ENCODE data around the gene UBTD2.

UBTD2 gene

DNA sequence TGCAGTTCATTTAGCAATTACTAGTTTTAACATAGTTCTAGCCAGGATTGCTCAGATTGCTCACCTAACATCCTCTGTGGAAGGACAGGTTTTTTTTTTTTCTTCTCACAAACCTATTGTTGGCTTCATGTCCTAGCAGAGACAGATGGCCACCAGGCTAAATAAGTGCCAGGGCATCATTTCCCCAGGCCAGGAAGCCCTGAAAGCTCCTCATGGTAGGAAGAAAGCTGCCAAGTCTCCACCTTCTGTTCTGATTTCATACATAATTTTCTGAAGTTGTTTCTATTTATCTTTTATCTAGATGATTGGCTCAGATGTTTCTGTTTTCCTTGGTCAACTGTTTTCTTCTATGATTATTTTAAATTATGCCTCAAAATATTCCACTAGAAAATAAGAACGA lies 58.6 kb downstream of the UBTD2 start:
- TF ChIP-seq, protein P1, sequence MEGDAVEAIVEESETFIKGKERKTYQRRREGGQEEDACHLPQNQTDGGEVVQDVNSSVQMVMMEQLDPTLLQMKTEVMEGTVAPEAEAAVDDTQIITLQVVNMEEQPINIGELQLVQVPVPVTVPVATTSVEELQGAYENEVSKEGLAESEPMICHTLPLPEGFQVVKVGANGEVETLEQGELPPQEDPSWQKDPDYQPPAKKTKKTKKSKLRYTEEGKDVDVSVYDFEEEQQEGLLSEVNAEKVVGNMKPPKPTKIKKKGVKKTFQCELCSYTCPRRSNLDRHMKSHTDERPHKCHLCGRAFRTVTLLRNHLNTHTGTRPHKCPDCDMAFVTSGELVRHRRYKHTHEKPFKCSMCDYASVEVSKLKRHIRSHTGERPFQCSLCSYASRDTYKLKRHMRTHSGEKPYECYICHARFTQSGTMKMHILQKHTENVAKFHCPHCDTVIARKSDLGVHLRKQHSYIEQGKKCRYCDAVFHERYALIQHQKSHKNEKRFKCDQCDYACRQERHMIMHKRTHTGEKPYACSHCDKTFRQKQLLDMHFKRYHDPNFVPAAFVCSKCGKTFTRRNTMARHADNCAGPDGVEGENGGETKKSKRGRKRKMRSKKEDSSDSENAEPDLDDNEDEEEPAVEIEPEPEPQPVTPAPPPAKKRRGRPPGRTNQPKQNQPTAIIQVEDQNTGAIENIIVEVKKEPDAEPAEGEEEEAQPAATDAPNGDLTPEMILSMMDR (IDR thresholded peaks at IDR 0.05): no peak

DNA sequence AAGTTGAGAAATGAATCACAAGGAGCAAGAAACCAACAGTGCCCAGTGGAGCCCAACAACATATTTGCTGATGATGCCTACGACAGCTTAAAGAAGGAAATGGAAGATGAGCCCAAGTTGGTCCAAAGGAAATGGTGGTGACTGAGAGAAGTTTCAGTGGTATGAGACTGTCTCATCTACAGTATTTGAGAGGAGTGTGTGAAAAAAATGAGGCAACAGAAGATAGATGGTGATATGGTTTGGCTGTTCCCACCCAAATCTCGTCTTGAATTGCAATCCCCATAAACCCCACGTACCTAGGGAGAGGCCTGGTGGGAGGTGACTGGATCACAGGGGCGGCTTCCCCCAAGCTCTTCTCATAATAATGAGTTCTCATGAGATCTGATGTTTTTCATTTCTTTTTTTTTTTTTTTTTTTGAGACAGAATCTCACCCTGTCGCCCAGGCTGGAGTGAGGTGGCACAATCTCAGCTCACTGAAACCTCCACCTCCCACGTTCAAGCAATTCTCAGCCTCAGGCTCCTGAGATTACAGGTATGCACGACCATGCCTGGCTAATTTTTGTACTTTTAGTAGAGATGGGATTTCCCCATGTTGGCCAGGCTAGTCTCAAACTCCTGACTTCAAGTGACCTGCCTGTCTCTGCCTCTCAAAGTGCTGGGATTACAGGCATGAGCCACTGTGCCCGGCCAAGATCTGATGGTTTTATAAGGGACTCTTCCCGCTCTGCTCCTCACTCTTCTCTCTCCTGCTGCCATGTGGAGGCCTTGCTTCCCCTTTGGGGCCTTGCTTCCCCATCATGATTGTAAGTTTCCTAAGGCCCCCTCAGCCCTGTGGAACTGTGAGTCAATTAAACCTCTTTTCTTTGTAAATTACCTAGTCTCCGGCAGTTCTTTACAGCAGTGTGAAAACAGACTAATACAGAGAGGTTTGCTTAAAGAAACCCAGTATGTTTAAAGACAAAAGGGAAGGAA lies 59.4 kb downstream of the UBTD2 start:
- no peaks in the 10 kb centered on the region for H3K4me1 ChIP-seq (ENCODE audit: control insufficient read depth in 1 of 2, insufficient read depth in 1 of 2, low read depth in 1 of 2, low read length in 1 of 2)

More for the DNA sequence above, 58.6 kb downstream of the UBTD2 start:
- Histone ChIP-seq H3K27ac (no peak overlapping the region), H3K4me1 (ENCODE audit: control insufficient read depth in 1 of 2, insufficient read depth in 1 of 2, low read depth in 1 of 2, low read length in 1 of 2) (no peaks in the 10 kb centered on the region), H3K4me3 (ENCODE audit: low read depth in 1 of 2, low read length in 1 of 2) (no peak overlapping the region), H3K36me3 (no peaks in the 10 kb centered on the region), H3K27me3 (no peaks in the 10 kb centered on the region), H3K9me3 (no peaks in the 10 kb centered on the region)

DNA sequence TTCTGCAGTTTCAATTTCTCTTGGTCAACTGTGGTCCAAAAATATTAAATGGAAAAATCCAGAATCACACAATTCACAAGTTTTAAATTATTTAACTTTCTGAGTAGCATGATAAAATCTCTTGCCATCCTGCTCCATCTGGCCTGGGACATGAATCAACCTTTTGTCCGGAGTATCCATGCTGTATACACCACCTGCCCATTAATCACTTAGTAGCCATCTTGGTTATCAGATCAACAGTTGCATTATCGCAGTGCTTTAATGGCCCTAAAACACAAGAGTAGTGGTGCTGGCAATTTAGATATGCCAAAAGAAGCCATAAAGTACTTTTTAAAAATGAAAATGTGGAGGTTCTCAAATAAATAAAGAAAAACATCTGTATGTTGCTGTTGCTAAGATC lies 64.3 kb downstream of the UBTD2 start:
- H3K4me3 ChIP-seq (ENCODE audit: low read depth in 1 of 2, low read length in 1 of 2): no peak overlapping the region
- no peaks in the 10 kb centered on the region for H3K9me3 ChIP-seq
- H3K36me3 ChIP-seq: no peaks in the 10 kb centered on the region
- H3K4me1 ChIP-seq (ENCODE audit: control insufficient read depth in 1 of 2, insufficient read depth in 1 of 2, low read depth in 1 of 2, low read length in 1 of 2): no peaks in the 10 kb centered on the region
- TF ChIP-seq, protein P1 (IDR thresholded peaks at IDR 0.05): no peak
- H3K27ac ChIP-seq: no peak overlapping the region
- H3K27me3 ChIP-seq: no peaks in the 10 kb centered on the region

More for the DNA sequence above, 59.4 kb downstream of the UBTD2 start:
- H3K36me3 ChIP-seq: no peaks in the 10 kb centered on the region
- no peak overlapping the region for H3K27ac ChIP-seq
- TF ChIP-seq, protein P1 (IDR thresholded peaks at IDR 0.05): no peak
- H3K9me3 ChIP-seq: no peaks in the 10 kb centered on the region
- H3K27me3 ChIP-seq: no peaks in the 10 kb centered on the region
- H3K4me3 ChIP-seq (ENCODE audit: low read depth in 1 of 2, low read length in 1 of 2): no peak overlapping the region

DNA sequence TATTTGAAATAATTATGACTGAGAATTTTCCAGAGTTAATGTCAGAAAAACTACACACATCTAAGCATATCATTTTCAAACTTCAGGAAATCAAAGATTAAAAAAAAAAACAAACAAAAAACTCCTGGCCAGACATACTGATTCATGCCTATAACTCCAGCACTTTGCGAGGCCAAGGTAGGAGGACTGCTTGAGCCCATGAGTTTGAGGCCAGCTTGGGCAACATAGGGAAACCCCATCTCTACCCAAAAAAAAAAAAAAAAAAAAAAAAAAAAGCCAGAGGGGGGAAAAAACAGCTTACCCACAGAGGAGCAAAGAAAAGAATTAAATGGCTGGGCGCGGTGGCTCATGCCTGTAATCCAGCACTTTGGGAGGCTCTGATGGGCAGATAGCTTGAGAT lies 67.2 kb downstream of the UBTD2 start:
- Histone ChIP-seq H3K27ac (no peak overlapping the region), H3K27me3 (no peaks in the 10 kb centered on the region), H3K4me3 (ENCODE audit: low read depth in 1 of 2, low read length in 1 of 2) (no peak overlapping the region), H3K36me3 (peaks cover 7% of the 10 kb centered on the region), H3K9me3 (no peaks in the 10 kb centered on the region), H3K4me1 (ENCODE audit: control insufficient read depth in 1 of 2, insufficient read depth in 1 of 2, low read depth in 1 of 2, low read length in 1 of 2) (no peaks in the 10 kb centered on the region)
- TF ChIP-seq, protein P1 (IDR thresholded peaks at IDR 0.05): no peak

DNA sequence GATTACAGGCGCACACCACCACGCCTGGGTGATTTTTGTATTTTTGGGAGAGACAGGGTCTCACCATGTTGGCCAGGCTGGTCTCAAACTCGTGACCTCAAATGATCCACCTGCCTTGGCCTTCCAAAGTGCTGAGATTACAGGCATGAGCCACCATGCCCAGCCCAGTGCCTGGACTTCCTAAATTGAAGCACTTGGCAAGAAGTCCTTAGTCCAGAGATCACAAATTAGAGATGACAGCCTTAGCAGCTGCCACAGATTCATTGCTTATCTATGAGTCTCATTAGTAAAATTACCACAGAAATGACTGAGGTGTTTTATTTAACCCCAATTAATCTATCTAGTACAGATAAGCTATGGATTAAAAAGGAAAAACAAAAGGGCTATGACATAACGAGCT lies 70.4 kb downstream of the UBTD2 start:
- no peaks in the 10 kb centered on the region for H3K27me3 ChIP-seq
- TF ChIP-seq, protein P1 (IDR thresholded peaks at IDR 0.05): no peak
- peaks cover 14% of the 10 kb centered on the region for H3K36me3 ChIP-seq
- no peaks in the 10 kb centered on the region for H3K9me3 ChIP-seq
- no peak overlapping the region for H3K27ac ChIP-seq
- no peak overlapping the region for H3K4me3 ChIP-seq (ENCODE audit: low read depth in 1 of 2, low read length in 1 of 2)
- H3K4me1 ChIP-seq (ENCODE audit: control insufficient read depth in 1 of 2, insufficient read depth in 1 of 2, low read depth in 1 of 2, low read length in 1 of 2): no peaks in the 10 kb centered on the region
